ENCODE measurements around the gene PLCH2. TPM values are rescaled to one million over a fixed set of nuclear protein-coding genes. Genes with fewer than 3 reads are reported as not detected.

PLCH2 gene
- total and polyA plus RNA-seq, 11 donors: 0.04 to 1.0 (median 0.35) TPM; not detected in 4

DNA sequence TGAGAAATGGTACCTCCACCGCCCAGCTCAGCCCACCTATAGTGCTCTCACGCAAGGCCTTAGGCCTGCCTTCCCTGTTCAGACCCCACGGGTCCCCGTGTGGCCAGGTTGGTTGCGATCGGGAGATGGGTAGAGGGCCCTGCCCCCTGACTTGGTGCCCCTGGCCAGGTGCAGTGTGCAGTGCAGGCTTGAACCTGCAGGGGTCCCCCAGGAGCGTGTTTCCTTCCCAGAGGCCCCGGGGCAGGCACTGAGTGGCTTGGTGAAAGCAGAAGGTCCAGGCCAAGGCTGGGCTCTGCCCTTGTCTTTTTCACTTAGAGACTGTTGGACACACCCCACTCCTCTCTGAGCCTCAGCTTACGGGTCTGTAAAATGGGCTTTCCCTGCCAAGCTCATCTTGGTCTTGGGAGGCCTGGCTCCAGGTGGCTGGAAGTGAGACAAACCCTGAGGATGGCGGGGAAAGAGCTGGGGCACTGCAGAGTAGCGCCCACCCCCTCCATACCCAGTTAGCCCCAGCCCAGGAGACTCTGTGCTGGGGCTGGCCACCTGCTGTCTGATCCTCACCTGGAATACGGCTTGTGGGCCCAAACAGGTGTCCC, 63.3 kb downstream of the PLCH2 start:
- ATAC-seq (no peak), DNase-seq (no peak)
- no peak overlapping the region for H3K27ac ChIP-seq
- H3K9me3 ChIP-seq: no peaks in the 10 kb centered on the region
- no peaks in the 10 kb centered on the region for H3K36me3 ChIP-seq
- peaks cover 0 to 30% (median 9%) of the 10 kb centered on the region in 9 donors for H3K27me3 ChIP-seq
- H3K4me1 ChIP-seq: peaks cover 7 to 52% (median 22%) of the 10 kb centered on the region in 12 donors
- H3K4me3 ChIP-seq: no peak overlapping the region
- TF ChIP-seq, protein P1, sequence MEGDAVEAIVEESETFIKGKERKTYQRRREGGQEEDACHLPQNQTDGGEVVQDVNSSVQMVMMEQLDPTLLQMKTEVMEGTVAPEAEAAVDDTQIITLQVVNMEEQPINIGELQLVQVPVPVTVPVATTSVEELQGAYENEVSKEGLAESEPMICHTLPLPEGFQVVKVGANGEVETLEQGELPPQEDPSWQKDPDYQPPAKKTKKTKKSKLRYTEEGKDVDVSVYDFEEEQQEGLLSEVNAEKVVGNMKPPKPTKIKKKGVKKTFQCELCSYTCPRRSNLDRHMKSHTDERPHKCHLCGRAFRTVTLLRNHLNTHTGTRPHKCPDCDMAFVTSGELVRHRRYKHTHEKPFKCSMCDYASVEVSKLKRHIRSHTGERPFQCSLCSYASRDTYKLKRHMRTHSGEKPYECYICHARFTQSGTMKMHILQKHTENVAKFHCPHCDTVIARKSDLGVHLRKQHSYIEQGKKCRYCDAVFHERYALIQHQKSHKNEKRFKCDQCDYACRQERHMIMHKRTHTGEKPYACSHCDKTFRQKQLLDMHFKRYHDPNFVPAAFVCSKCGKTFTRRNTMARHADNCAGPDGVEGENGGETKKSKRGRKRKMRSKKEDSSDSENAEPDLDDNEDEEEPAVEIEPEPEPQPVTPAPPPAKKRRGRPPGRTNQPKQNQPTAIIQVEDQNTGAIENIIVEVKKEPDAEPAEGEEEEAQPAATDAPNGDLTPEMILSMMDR (IDR thresholded peaks at IDR 0.05): peak in 4 of 12 donors; percentile 11 to 22 (median 18)
- no peak for TF ChIP-seq POLR2A (IDR thresholded peaks at IDR 0.05)
- intact Hi-C loops (cut with DNase I): no loop called here
- WGBS, 4 donors: 72 to 84% (median 82%) methylated on average over 10 to 12 of the region's 12 CpGs

- ATAC-seq: no peak
- Histone ChIP-seq H3K9me3 (no peaks in the 10 kb centered on the region), H3K4me1 (peaks cover 11 to 56% (median 36%) of the 10 kb centered on the region in 12 donors), H3K27me3 (peaks cover 0 to 30% (median 9%) of the 10 kb centered on the region in 9 donors), H3K36me3 (no peaks in the 10 kb centered on the region), H3K4me3 (peak overlapping the region in 1 of 12 donors; percentile 15), H3K27ac (peak overlapping the region in 1 of 12 donors; percentile 2)
- DNase-seq: peak in 1 of 5 donors; percentile 56
- TF ChIP-seq POLR2A (IDR thresholded peaks at IDR 0.05): no peak
- TF ChIP-seq, protein P1 (IDR thresholded peaks at IDR 0.05): no peak
- WGBS, 4 donors: 13 to 21% (median 15%) methylated on average over 22 to 39 of the region's 39 CpGs
- intact Hi-C loops (cut with DNase I): loop anchor here in 5 of 10 donors (10.0 kb wide), 4 partner anchors 104 to 356 kb away; partner anchors contain the start of gene FAAP20 (in 2 of the 5)
Observed at GRCh38 chr1:2540816-2541492, 64.9 kb downstream of the PLCH2 start.

DNA sequence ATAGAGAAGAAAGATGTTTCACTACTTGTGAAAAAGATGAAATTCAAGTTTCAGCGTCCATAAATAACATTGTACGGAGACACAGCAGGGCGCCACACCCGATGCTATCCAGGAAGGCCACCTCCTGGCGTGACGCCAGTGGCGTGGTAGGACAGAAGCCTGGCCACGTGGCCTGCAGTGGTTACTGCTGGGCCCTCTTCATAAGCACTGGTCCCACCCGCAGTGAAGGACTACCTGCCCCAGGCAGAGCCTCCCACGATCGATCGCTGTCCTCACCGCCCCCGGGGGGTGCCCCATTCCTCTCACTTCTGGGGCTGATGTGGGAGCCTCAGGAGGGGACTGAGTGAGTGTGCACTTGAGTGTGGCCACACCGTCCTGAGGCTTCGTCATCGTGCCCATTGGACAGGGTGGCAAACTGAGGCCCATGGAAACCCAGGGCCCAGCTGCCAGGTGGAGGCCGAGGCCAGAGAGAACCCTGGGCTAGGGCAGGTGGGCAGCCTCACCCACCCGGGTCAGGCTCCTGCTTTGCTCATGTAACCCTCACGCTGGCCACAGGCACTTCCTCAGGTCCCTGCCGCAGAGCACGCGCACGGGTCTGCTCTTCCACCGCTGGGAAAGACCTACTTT, 65.6 kb downstream of the PLCH2 start:
- H3K9me3 ChIP-seq: no peaks in the 10 kb centered on the region
- H3K27me3 ChIP-seq: peaks cover 0 to 30% (median 9%) of the 10 kb centered on the region in 9 donors
- intact Hi-C loops (cut with DNase I): loop anchor here in 5 of 10 donors (10.0 kb wide), 4 partner anchors 103 to 357 kb away; partner anchors contain the start of gene FAAP20 (in 2 of the 5)
- DNase-seq (peak in 4 of 5 donors; percentile 62 to 83 (median 74)), ATAC-seq (peak in 1 of 4 donors; percentile 15)
- peaks cover 11 to 63% (median 43%) of the 10 kb centered on the region in 12 donors for H3K4me1 ChIP-seq
- H3K4me3 ChIP-seq: no peak overlapping the region
- TF ChIP-seq, protein P1 (IDR thresholded peaks at IDR 0.05): no peak
- no peak for TF ChIP-seq POLR2A (IDR thresholded peaks at IDR 0.05)
- WGBS, 4 donors: 55 to 72% (median 67%) methylated on average over 14 to 25 of the region's 25 CpGs
- H3K27ac ChIP-seq: peak overlapping the region in 1 of 12 donors; percentile 2
- H3K36me3 ChIP-seq: no peaks in the 10 kb centered on the region
